ENCODE data around the gene EPB41L4A. TPM values are rescaled to one million over a fixed set of nuclear protein-coding genes. Genes with fewer than 3 reads are reported as not detected.

Gene EPB41L4A
- total RNA-seq, 6 experiments from 2014 or later, result 0.07 TPM; not detected in 5

- no peak for TF ChIP-seq CTCF (IDR thresholded peaks at IDR 0.05)
- Mint-ChIP-seq H3K4me1 (ENCODE audit: low read depth) (peaks cover 21% of the 10 kb centered on the region), H3K27me3 (ENCODE audit: insufficient read depth) (no peaks in the 10 kb centered on the region), H3K27ac (no peak overlapping the region), H3K9me3 (no peaks in the 10 kb centered on the region), H3K36me3 (ENCODE audit: low read depth) (peaks cover 4% of the 10 kb centered on the region; the same call in 1 of the 2 replicates), H3K4me3 (no peak overlapping the region)
- no peak for DNase-seq
Observed at GRCh38 chr5:112156211-112156610, 262.9 kb downstream of the EPB41L4A start.

GRCh38 chr5:112154940-112155686 lies 264.0 kb downstream of the EPB41L4A start:
- Mint-ChIP-seq H3K36me3 (ENCODE audit: low read depth) (peaks cover under 1% of the 10 kb centered on the region; the same call in 1 of the 2 replicates), H3K4me3 (no peak overlapping the region), H3K27me3 (ENCODE audit: insufficient read depth) (no peaks in the 10 kb centered on the region), H3K9me3 (no peaks in the 10 kb centered on the region), H3K4me1 (ENCODE audit: low read depth) (peaks cover 15% of the 10 kb centered on the region), H3K27ac (peak overlapping the region; percentile 41)
- no peak for TF ChIP-seq CTCF (IDR thresholded peaks at IDR 0.05)
- peak; percentile 56 for DNase-seq

- H3K9me3 Mint-ChIP-seq, result no peaks in the 10 kb centered on the region
- H3K4me3 Mint-ChIP-seq, result no peak overlapping the region
- H3K4me1 Mint-ChIP-seq (ENCODE audit: low read depth), result peaks cover 25% of the 10 kb centered on the region
- no peaks in the 10 kb centered on the region for H3K27me3 Mint-ChIP-seq (ENCODE audit: insufficient read depth)
- TF ChIP-seq CTCF (IDR thresholded peaks at IDR 0.05), result no peak
- H3K36me3 Mint-ChIP-seq (ENCODE audit: low read depth), result no peaks in the 10 kb centered on the region
- DNase-seq, result no peak
- no peak overlapping the region for H3K27ac Mint-ChIP-seq
Observed at GRCh38 chr5:112149727-112150126, 269.4 kb downstream of the EPB41L4A start.

- peak overlapping the region; percentile 59 for H3K4me3 Mint-ChIP-seq
- peak overlapping the region; percentile 72 for H3K27ac Mint-ChIP-seq
- H3K36me3 Mint-ChIP-seq (ENCODE audit: low read depth), result no peaks in the 10 kb centered on the region
- peak; percentile 85 for DNase-seq
- H3K4me1 Mint-ChIP-seq (ENCODE audit: low read depth), result peaks cover 31% of the 10 kb centered on the region
- peak; percentile 91 for TF ChIP-seq CTCF (IDR thresholded peaks at IDR 0.05)
- no peaks in the 10 kb centered on the region for H3K9me3 Mint-ChIP-seq
- no peaks in the 10 kb centered on the region for H3K27me3 Mint-ChIP-seq (ENCODE audit: insufficient read depth)
Observed at GRCh38 chr5:112146323-112147226, 272.5 kb downstream of the EPB41L4A start.

- Mint-ChIP-seq H3K4me1 (ENCODE audit: low read depth) (peaks cover 31% of the 10 kb centered on the region), H3K9me3 (no peaks in the 10 kb centered on the region), H3K27me3 (ENCODE audit: insufficient read depth) (no peaks in the 10 kb centered on the region), H3K36me3 (ENCODE audit: low read depth) (no peaks in the 10 kb centered on the region), H3K4me3 (no peak overlapping the region), H3K27ac (no peak overlapping the region; the same call in 1 of the 2 replicates)
- TF ChIP-seq CTCF (IDR thresholded peaks at IDR 0.05), result no peak
- no peak for DNase-seq
Observed at GRCh38 chr5:112143690-112144089, 275.4 kb downstream of the EPB41L4A start.

Data from HFFc6 (cell line).